ENCODE measurements around the gene P2RY11.

DNA sequence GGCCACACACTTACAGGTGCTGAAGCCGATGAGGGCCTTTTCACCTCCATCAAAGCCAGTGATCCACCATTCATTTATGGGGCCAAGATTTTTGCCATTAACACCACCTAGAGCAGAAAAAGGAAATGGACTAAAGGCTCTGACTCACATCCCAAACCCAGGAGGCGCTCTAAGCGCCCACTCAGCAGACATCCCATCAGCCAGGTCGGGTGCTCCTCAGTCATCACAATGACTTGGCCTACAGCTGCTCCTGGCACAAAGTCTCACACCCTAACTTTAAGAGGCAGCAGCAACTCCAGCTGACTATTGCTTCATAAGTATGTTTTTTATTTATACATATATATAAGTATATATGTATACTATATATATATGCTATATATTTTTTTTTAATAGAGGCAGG lies 44.3 kb downstream of the P2RY11 start:
- no peak for TF ChIP-seq RARB (CRISPR knock-in tag; IDR thresholded peaks at IDR 0.05)
- TF ChIP-seq, protein P1, sequence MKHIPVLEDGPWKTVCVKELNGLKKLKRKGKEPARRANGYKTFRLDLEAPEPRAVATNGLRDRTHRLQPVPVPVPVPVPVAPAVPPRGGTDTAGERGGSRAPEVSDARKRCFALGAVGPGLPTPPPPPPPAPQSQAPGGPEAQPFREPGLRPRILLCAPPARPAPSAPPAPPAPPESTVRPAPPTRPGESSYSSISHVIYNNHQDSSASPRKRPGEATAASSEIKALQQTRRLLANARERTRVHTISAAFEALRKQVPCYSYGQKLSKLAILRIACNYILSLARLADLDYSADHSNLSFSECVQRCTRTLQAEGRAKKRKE (CRISPR knock-in tag; IDR thresholded peaks at IDR 0.05; ENCODE audit: low read depth), result no peak
- TF ChIP-seq, protein P2, sequence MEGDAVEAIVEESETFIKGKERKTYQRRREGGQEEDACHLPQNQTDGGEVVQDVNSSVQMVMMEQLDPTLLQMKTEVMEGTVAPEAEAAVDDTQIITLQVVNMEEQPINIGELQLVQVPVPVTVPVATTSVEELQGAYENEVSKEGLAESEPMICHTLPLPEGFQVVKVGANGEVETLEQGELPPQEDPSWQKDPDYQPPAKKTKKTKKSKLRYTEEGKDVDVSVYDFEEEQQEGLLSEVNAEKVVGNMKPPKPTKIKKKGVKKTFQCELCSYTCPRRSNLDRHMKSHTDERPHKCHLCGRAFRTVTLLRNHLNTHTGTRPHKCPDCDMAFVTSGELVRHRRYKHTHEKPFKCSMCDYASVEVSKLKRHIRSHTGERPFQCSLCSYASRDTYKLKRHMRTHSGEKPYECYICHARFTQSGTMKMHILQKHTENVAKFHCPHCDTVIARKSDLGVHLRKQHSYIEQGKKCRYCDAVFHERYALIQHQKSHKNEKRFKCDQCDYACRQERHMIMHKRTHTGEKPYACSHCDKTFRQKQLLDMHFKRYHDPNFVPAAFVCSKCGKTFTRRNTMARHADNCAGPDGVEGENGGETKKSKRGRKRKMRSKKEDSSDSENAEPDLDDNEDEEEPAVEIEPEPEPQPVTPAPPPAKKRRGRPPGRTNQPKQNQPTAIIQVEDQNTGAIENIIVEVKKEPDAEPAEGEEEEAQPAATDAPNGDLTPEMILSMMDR (IDR thresholded peaks at IDR 0.05), result no peak
- no peak for TF ChIP-seq POLR2A (IDR thresholded peaks at IDR 0.05; ENCODE audit: low read length)
- TF ChIP-seq, protein P3, sequence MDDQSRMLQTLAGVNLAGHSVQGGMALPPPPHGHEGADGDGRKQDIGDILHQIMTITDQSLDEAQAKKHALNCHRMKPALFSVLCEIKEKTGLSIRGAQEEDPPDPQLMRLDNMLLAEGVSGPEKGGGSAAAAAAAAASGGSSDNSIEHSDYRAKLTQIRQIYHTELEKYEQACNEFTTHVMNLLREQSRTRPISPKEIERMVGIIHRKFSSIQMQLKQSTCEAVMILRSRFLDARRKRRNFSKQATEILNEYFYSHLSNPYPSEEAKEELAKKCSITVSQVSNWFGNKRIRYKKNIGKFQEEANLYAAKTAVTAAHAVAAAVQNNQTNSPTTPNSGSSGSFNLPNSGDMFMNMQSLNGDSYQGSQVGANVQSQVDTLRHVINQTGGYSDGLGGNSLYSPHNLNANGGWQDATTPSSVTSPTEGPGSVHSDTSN (IDR thresholded peaks at IDR 0.05), result no peak
- TF ChIP-seq ZC3H11A (IDR thresholded peaks at IDR 0.05), result no peak
- TF ChIP-seq RNF2 (IDR thresholded peaks at IDR 0.05; ENCODE audit: borderline replicate concordance, low read depth), result no peak
